ENCODE results near the gene ARHGAP45. TPM values are rescaled to one million over a fixed set of nuclear protein-coding genes. Genes with fewer than 3 reads are reported as not detected.
A peak's percentile ranks its signal among the peaks of the same experiment; 100 is the strongest.

Gene ARHGAP45
- total and polyA plus RNA-seq, 9 of the 15 experiments (the other 6 are each of a cell fraction or from before 2014, with no cell fraction given) = 0.08 to 22.1 (median 4.2) TPM

GRCh38 chr19:1094978-1095701, 28.2 kb downstream of the ARHGAP45 start, which contains the start of gene POLR2E (continued):
- TF ChIP-seq GTF3C2 (IDR thresholded peaks at IDR 0.05; ENCODE audit: borderline replicate concordance, extremely low read depth, insufficient read length) (no peak), GMEB1 (CRISPR knock-in tag; IDR thresholded peaks at IDR 0.05) (peak; percentile 50; the same call in 1 of the 2 replicates), ESRRA (IDR thresholded peaks at IDR 0.05; ENCODE audit: borderline replicate concordance, low read depth) (no peak; the same call in 1 of the 2 replicates), ZFP1 (CRISPR knock-in tag; IDR thresholded peaks at IDR 0.05) (no peak), ZNF699 (CRISPR knock-in tag; IDR thresholded peaks at IDR 0.05; ENCODE audit: insufficient replicate concordance) (no peak), ETV6 (IDR thresholded peaks at IDR 0.05; ENCODE audit: borderline replicate concordance in 1 of 2, low read depth in 2 of 2, low read length in 1 of 2) (no peak), ETV6 (CRISPR knock-in tag; IDR thresholded peaks at IDR 0.05; ENCODE audit: borderline replicate concordance) (no peak), FIP1L1 (IDR thresholded peaks at IDR 0.05; ENCODE audit: low read depth, low read length, poor library complexity, severe bottlenecking) (peak; percentile 66), NR1H2 (CRISPR knock-in tag; IDR thresholded peaks at IDR 0.05) (0 out of 2 replicates have a peak, but pooled peaks have one; percentile 23), TCFL5 (CRISPR knock-in tag; conservative IDR thresholded peaks at IDR 0.05) (no peak), YBX1 (IDR thresholded peaks at IDR 0.05) (no peak)
- TF ChIP-seq, protein P1, sequence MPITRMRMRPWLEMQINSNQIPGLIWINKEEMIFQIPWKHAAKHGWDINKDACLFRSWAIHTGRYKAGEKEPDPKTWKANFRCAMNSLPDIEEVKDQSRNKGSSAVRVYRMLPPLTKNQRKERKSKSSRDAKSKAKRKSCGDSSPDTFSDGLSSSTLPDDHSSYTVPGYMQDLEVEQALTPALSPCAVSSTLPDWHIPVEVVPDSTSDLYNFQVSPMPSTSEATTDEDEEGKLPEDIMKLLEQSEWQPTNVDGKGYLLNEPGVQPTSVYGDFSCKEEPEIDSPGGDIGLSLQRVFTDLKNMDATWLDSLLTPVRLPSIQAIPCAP (CRISPR knock-in tag; IDR thresholded peaks at IDR 0.05; ENCODE audit: borderline replicate concordance) = no peak
